Panc1 (cell line): ENCODE measurements around the gene SERGEF. TPM values are rescaled to one million over a fixed set of nuclear protein-coding genes. Genes with fewer than 3 reads are reported as not detected.

ENCODE experiments used
- ATAC-seq: fragments of 200-7000 bp; cut with Tn5 transposase; 2 replicates; pipeline ENCODE4 v1.9.1; 2020; ENCODE audit warnings: mild to moderate bottlenecking, moderate library complexity
- BruUV-seq: library from RNA; stranded (reverse); fragments of 400-500 nt; replicated peaks from 2 replicates; lab custom pipeline; 2021; lab: Mats Ljungman, UMichigan
- CTCF ChIA-PET: fragments of 300-600 bp; sonication (Branson Sonifier 250); formaldehyde crosslinking; loops from one replicate; lab custom pipeline; 2022; ENCODE audit warnings: antibody characterized with exemption; lab: Charles Lee
- POLR2A ChIA-PET: fragments of 300-600 bp; sonication (Branson Sonifier 250); formaldehyde crosslinking; loops from one replicate; lab custom pipeline; 2022; ENCODE audit warnings: antibody characterized with exemption; lab: Charles Lee
- DNase-seq: peaks from one replicate; pipeline ENCODE4 v3.0.0-alpha.2; 2010; ENCODE audit warnings: low read depth, low spot score
- H3K27ac ChIP-seq: 2 replicates; pipeline ENCODE4 v1.5.1; 2011; ENCODE audit warnings: mild to moderate bottlenecking, low read length, inconsistent platforms
- H3K27me3 ChIP-seq: fragments of 200-500 bp; sonication (Bioruptor generic); 2 replicates; pipeline ENCODE4 v1.6.0; 2014; ENCODE audit warnings: low read length, inconsistent platforms; ENCODE audit not compliant: control insufficient read depth, insufficient read depth
- H3K36me3 ChIP-seq: fragments of 200-500 bp; sonication (Bioruptor generic); 2 replicates; pipeline ENCODE4 v1.5.1; 2014; ENCODE audit warnings: inconsistent platforms, mild to moderate bottlenecking, low read length, moderate library complexity; ENCODE audit not compliant: control insufficient read depth, insufficient read depth
- H3K4me1 ChIP-seq: 2 replicates; pipeline ENCODE4 v1.5.1; 2011; ENCODE audit warnings: inconsistent platforms, mild to moderate bottlenecking, low read length, moderate library complexity; ENCODE audit not compliant: control insufficient read depth, insufficient read depth
- H3K4me3 ChIP-seq, 2 experiments: 2 replicates each; pipeline ENCODE4 v1.5.1; 2011 to 2012; ENCODE audit warnings: low read depth in 2 of 2, low read length in 2 of 2, mild to moderate bottlenecking in 2 of 2, inconsistent platforms in 1 of 2, moderate library complexity in 1 of 2
- H3K9me3 ChIP-seq: fragments of 200-500 bp; sonication (Bioruptor generic); 2 replicates; pipeline ENCODE4 v1.5.1; 2014; ENCODE audit warnings: low read depth, mild to moderate bottlenecking, inconsistent platforms, low read length, moderate library complexity; ENCODE audit not compliant: control insufficient read depth, insufficient read depth
- CTCF ChIP-seq: fragments of 450-650 bp; IDR thresholded peaks from 2 replicates; pipeline ENCODE4 v1.5.1; 2017; ENCODE audit warnings: mild to moderate bottlenecking
- POLR2AphosphoS5 ChIP-seq: IDR thresholded peaks from 2 replicates; pipeline ENCODE4 v1.6.1; 2012; ENCODE audit warnings: mild to moderate bottlenecking, low read depth, low read length, moderate library complexity
- REST ChIP-seq, 2 experiments: IDR thresholded peaks; 2 replicates each; pipeline ENCODE4 v1.6.1; 2011 to 2012; ENCODE audit warnings: low read depth in 2 of 2, control low read depth in 1 of 2, low read length in 1 of 2, mild to moderate bottlenecking in 1 of 2, moderate library complexity in 1 of 2; ENCODE audit not compliant: insufficient read depth in 1 of 2
- SIN3A ChIP-seq: IDR thresholded peaks from 2 replicates; pipeline ENCODE4 v1.6.1; 2012; ENCODE audit warnings: low read depth, mild to moderate bottlenecking, low read length, moderate library complexity, borderline replicate concordance; ENCODE audit not compliant: insufficient read depth
- TCF7L2 ChIP-seq: IDR thresholded peaks from 2 replicates; pipeline ENCODE4 v1.6.1; 2011; ENCODE audit warnings: mild to moderate bottlenecking, low read depth, low read length, inconsistent platforms
- in situ Hi-C: cut with HindIII; loops from 2 replicates; pipeline ENCODE4 v1.10.0; 2016; ENCODE audit warnings: low sequenced_read_pairs, low pct_unique_long_range_greater_than_20kb
- intact Hi-C: fragments of 100-400 bp; cut with micrococcal nuclease; formaldehyde crosslinking; loops from one replicate; pipeline ENCODE4 v1.10.0; 2022; ENCODE audit not compliant: unreplicated experiment
- total RNA-seq: library from RNA; stranded (reverse); gene quantifications from one replicate; pipeline ENCODE4 v1.2.1, GENCODE V29; 2021; ENCODE audit not compliant: unreplicated experiment

Gene SERGEF
- total RNA-seq, 1 experiment from 2014 or later = 35.5 TPM

- POLR2A ChIA-PET = no interaction called here
- BruUV-seq = no TSS peak
- CTCF ChIA-PET = no interaction called here
Observed at GRCh38 chr11:17783878-17784277, 229.0 kb downstream of the SERGEF start.

GRCh38 chr11:17782603-17783337 is 230.1 kb downstream of the SERGEF start:
- no TSS peak for BruUV-seq
- Histone ChIP-seq H3K4me3 (no peak overlapping the region), H3K36me3 (no peaks in the 10 kb centered on the region), H3K4me1 (no peaks in the 10 kb centered on the region), H3K9me3 (no peaks in the 10 kb centered on the region), H3K27me3 (no peaks in the 10 kb centered on the region), H3K27ac (no peak overlapping the region)
- TF ChIP-seq TCF7L2 = no peak
- TF ChIP-seq REST (IDR thresholded peaks at IDR 0.05; ENCODE audit: insufficient read depth in 1 of 2, low read depth in 2 of 2, low read length in 1 of 2) = no peak
- no peak for TF ChIP-seq CTCF
- no peak for TF ChIP-seq SIN3A
- no peak for TF ChIP-seq POLR2AphosphoS5
- POLR2A ChIA-PET = no interaction called here
- in situ Hi-C loops (no loop called here), intact Hi-C loops (no loop called here)
- ATAC-seq (no peak), DNase-seq (no peak)
- CTCF ChIA-PET = interaction anchor here (0.7 kb wide), 1 partner anchor 48 kb away, joined by 3 read pairs; no protein-coding TSS in a partner anchor

More at GRCh38 chr11:17783878-17784277, 229.0 kb downstream of the SERGEF start:
- H3K4me3 ChIP-seq = no peak overlapping the region
- H3K27ac ChIP-seq = no peak overlapping the region
- no peaks in the 10 kb centered on the region for H3K36me3 ChIP-seq
- TF ChIP-seq CTCF (no peak), TCF7L2 (no peak), REST (IDR thresholded peaks at IDR 0.05; ENCODE audit: insufficient read depth in 1 of 2, low read depth in 2 of 2, low read length in 1 of 2) (no peak), POLR2AphosphoS5 (no peak), SIN3A (no peak)
- intact Hi-C loops (no loop called here), in situ Hi-C loops (no loop called here)
- H3K9me3 ChIP-seq = no peaks in the 10 kb centered on the region
- ATAC-seq (no peak), DNase-seq (no peak)
- H3K27me3 ChIP-seq = no peaks in the 10 kb centered on the region
- H3K4me1 ChIP-seq = no peaks in the 10 kb centered on the region
